Measurements from ENCODE around the gene NUMBL.
"Not testable (repeated sequence)": the region's sequence is repeated elsewhere in the genome, so short reads cannot be mapped to it uniquely, and the experiment has no call there.

NUMBL gene

DNA sequence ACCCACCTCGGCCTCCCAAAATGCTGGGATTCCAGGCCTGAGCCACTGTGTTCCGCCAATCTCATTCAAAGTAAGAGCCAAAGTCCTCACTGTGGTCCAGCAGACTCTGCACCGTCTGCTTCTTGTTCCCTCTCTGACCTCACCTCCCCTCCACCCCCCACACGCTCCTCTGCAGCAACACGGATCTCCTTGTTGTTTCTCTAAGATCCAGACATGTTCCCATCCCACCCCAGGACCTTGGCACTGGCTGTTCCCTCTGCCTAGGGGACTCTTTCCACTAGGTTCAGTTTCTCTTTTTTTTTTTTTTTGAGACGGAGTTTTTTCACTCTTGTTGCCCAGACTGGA is 50.8 kb downstream of the NUMBL start:
- in situ Hi-C loops (cut with MboI; ENCODE audit: low sequenced_read_pairs), result no loop called here

DNA sequence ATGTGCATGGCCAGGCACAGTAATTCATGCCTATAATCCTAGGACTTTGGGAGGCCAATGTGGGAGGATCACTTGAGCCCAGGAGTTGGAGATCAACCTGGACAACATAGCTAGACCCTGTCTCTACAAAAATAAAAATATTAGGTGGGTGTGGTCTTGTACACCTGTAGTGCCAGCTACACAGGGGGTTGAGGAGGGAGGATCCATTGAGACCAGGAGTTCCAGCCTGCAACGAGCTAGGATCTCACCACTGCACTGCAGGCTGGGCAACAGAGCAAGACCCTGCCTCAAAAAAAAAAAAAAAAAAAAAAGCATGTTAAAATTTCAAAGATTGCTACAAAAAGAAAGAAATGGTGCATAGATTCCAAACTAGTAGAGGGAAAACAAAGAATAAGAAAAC is 52.1 kb downstream of the NUMBL start:
- in situ Hi-C loops (cut with MboI; ENCODE audit: low sequenced_read_pairs), result no loop called here

DNA sequence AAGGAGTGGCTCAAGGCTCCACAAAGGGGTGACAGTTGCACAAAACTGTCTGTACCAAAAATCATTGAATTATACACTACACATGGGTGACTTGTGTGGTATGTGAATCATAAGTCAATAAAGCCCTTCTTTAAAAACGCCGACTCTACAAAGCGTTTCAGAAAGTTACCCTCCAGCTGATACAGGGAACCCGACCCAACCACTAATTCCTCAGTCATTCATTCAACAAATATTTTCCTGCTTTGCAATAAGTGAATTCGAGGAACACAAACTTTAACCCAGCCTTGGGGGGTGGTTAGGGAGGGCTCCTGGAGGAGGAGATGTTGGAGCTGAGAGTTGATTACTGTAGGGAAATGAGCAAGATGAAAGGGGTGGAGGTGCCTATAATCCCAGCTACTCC is 57.2 kb downstream of the NUMBL start:
- in situ Hi-C loops (cut with MboI; ENCODE audit: low sequenced_read_pairs), result no loop called here

DNA sequence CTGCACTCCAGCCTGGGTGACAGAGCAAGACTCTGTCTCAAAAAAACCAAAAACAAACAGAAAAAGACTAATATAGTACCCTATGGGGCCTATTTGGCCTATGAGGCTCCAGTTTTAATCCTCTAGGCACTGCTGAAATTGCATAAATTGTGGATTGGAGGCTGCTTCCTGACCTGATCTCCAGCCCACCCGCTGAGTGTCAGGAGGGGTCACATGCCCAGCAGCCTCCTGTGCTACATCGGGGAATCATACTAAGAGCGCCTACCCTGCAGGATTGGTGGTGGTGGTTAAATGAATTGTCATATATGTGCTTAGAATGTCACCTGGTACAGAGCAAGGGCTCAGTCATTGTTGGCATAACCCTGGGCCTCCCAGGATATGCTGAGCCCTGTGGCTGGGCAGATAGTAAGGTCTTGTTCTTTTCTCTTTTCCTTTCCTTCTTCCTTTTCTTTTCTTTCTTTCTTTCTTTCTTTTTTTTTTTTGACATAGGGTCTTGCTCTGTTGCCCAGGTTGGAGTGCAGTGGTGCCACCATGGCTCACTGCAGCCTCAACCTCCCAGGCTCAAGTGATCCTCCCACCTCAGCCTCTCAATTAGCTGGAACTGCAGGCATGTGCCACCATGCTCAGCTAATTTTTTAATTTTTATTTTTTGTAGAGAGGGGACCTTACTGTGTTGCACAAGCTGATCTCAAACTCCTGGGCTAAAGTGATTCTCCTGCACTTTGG is 58.0 kb downstream of the NUMBL start:
- in situ Hi-C loops (cut with MboI; ENCODE audit: low sequenced_read_pairs), result no loop called here

DNA sequence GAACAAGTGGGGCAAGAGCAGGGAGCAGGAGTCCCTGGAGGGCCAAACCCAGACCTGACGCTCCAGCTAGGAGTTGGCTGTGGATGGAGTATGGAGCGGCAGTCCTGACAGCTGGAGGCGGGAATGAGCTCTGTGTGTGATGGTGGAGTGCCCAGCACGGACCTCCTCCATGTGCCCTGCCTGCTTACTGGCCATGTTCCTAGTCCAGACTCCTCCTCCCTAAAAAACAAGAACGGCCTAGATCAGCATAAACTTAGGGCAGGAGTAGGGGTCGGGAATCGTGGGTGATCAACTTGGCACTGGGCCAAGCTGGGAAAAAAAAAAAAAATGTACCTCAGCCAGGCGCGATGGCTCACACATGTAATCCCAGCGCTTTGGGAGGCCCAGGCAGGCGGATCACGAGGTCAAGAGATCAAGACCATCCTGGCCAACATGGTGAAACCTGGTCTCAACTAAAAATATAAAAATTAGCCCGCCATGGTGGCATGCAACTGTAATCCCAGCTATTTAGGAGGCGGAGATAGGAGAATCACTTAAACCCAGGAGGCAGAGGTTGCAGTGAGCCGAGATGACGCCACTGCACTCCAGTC is 59.8 kb downstream of the NUMBL start:
- in situ Hi-C loops (cut with MboI; ENCODE audit: low sequenced_read_pairs), result no loop called here

DNA sequence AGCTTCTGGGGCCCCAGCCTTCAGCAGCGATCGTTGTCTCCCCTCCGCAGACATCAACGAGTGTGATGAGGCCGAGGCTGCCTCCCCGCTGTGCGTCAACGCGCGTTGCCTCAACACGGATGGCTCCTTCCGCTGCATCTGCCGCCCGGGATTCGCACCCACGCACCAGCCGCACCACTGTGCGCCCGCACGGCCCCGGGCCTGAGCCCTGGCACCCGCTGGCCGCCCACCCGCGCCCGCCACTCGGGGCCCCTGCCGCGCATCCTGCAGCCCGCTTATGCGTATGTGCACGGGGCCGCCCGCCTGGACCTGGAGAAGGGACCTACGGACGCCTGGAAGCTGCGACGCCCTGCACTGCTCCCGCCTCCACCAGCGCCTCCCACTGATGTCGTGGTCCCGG is 61.1 kb downstream of the NUMBL start:
- in situ Hi-C loops (cut with MboI; ENCODE audit: low sequenced_read_pairs), result no loop called here

DNA sequence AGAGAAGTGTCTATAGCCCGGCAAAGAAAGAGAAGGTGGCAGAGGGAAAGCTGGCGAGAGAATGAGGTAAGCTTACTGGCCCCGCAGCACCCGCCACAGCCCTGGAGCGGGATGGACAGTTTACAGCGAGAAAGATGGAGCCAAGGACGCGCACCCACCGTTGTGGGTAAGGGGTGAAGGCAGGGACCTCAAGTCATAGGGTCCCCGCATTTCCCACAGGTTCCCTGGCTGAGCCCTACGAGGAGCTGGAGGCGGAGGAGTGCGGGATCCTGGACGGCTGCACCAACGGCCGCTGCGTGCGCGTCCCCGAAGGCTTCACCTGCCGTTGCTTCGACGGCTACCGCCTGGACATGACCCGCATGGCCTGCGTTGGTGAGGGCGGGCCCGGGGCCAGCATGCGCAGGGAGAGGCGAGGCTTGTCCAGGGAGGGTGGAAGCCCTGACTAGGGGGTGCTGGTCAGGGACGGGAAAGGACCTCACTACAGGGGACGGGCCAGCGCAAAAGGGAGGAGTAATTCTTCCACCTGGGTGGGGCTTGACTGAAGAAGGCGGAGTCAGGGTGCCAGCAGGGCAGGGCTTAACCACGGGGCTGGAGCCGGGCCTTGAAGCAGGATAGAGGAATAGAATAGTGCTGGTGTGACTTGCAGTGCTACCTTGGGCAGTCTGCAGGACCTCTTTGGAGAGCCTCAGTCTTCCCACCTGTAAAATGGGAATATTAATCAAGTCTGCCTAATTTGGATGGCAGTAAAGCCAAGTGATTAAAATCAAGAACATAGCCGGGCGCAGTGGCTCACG is 62.8 kb downstream of the NUMBL start:
- in situ Hi-C loops (cut with MboI; ENCODE audit: low sequenced_read_pairs), result no loop called here

DNA sequence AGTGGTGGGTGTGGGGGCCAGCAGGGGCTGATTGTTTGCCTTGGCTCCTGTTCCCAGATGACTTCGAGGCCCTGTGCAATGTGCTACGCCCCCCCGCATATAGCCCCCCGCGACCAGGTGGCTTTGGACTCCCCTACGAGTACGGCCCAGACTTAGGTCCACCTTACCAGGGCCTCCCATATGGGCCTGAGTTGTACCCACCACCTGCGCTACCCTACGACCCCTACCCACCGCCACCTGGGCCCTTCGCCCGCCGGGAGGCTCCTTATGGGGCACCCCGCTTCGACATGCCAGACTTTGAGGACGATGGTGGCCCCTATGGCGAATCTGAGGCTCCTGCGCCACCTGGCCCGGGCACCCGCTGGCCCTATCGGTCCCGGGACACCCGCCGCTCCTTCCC is 63.5 kb downstream of the NUMBL start:
- in situ Hi-C loops (cut with MboI; ENCODE audit: low sequenced_read_pairs), result no loop called here

DNA sequence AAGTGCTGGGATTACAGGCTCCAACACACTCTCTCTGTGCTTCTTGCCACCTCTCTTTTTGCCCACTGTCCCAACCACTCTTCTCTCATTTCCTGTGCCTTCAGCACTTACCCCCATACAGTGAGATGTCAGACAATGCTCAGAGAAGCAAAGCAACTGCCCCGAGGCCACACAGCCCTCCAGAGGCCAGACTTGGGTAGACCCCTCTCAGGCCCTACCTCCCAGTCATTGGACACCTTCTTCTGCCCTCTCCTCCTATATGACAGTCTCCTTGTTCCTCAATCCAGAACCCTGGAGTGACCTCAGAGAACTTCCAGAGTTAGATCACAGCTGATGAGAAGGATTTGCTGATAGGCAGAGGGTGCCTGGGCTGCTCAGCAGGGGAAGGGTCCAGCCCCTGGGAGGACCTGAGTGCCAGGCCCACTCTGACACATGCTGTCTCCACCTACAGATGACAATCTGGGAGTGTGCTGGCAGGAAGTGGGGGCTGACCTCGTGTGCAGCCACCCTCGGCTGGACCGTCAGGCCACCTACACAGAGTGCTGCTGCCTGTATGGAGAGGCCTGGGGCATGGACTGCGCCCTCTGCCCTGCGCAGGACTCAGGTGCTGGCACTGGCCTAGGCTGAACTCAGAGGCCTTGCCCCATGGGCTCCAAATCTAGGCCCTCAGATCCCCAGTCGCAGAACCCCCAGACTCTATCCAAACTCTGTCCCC is 64.9 kb downstream of the NUMBL start:
- in situ Hi-C loops (cut with MboI; ENCODE audit: low sequenced_read_pairs), result no loop called here

DNA sequence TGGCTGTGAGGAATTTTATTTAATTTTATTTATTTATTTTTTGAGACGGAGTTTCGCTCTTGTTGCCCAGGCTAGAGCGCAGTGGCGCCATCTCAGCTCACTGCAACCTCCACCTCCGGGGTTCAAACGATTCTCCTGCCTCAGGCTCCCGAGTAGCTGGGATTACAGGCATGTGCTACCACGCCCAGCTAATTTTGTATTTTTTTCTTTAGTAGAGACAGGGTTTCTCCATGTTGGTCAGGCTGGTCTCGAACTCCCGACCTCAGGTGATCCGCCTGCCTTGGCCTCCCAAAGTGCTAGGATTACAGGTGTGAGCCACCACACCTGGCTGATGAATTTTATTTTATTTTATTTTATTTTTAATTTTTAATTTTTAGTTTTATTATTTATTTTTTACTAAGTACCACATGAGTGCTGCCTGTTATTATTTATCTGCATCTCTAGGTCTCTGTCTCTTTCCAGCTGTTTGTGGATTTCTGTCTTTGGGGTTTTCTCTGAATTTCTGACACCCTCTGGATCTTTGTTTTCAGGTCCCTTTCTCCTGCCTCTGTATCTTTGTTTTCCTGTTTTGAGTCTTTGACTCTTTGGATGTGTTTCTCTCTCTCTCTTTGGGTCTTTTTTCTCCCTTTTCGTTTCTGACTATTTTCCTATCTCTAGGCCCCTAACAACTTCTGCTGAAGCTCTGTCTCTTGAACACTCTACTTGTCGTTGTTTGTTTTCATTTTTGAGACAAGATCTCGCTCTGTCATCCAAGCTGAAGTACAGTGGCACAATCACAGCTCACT is 65.9 kb downstream of the NUMBL start:
- in situ Hi-C loops (cut with MboI; ENCODE audit: low sequenced_read_pairs), result not testable (repeated sequence)

DNA sequence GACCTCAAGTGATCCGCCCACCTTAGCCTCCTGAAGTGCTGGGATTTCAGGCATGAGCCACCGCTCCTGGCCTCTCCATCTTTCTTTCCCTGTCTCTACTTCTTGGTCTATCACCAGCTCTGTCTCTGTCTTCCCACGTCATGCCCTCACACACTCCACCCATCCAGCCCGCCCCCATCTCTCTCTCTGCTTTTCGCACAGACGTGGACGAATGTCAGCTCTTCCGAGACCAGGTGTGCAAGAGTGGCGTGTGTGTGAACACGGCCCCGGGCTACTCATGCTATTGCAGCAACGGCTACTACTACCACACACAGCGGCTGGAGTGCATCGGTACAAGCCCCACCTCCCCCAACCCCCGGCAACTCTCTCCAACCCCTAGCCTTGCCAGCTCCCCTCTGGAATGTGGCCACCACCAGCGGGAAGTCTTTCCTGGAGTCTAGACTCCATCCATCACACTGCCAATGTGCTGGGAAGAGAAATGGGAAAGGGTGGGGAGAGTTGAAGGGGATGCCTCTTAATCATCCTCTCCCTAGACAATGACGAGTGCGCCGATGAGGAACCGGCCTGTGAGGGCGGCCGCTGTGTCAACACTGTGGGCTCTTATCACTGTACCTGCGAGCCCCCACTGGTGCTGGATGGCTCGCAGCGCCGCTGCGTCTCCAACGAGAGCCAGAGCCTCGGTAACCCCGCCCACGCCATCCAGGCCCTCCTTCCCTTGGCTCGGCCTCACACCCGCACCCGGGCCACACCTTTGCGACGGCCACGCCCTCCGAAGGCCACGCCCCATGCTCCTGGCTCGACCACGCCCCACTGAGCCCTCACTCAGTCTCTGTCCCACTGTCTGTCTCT is 66.8 kb downstream of the NUMBL start:
- in situ Hi-C loops (cut with MboI; ENCODE audit: low sequenced_read_pairs), result no loop called here

DNA sequence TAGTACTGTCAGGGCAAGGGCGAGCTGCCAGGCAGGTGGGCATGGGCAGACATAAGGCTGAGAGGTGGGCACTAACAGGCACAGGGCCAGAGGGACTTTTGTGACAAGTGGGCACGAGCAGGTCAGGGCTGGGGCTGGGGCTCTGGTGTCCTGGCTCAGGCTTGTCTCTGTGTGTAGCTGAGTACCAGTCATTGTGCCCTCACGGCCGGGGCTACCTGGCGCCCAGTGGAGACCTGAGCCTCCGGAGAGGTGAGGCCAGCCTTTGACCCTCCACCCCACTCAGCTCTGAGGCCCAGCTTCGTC is 67.7 kb downstream of the NUMBL start:
- in situ Hi-C loops (cut with MboI; ENCODE audit: low sequenced_read_pairs), result no loop called here

DNA sequence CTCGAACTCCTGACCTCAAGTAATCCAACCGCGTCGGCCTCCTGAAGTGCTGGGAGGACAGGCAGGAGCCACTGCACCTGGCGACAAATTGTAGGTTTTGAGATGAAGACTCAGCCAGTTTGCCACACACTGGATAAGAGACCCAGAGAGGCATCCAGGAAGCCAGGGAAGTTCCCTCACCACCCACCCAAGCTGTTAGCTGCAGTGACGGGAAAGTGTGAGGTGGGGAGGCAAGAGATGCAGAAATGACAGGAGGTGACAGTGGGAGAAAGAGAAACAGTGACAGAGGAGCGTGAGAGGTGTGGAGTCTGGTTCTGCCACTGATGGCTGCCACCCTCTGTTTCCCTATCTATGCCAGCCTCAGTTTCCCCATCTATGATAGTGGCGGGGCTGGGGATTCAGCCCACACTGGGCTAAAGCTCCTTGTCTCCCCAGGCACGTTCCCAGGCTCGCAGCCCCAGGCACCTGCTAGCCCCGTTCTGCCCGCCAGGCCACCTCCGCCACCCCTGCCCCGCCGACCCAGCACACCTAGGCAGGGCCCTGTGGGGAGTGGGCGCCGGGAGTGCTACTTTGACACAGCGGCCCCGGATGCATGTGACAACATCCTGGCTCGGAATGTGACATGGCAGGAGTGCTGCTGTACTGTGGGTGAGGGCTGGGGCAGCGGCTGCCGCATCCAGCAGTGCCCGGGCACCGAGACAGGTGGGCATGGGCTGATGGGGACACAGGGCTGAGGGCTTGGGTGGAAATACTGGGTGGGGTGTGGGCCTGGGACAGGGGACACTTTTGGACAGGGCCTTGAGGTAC is 68.3 kb downstream of the NUMBL start:
- in situ Hi-C loops (cut with MboI; ENCODE audit: low sequenced_read_pairs), result no loop called here

DNA sequence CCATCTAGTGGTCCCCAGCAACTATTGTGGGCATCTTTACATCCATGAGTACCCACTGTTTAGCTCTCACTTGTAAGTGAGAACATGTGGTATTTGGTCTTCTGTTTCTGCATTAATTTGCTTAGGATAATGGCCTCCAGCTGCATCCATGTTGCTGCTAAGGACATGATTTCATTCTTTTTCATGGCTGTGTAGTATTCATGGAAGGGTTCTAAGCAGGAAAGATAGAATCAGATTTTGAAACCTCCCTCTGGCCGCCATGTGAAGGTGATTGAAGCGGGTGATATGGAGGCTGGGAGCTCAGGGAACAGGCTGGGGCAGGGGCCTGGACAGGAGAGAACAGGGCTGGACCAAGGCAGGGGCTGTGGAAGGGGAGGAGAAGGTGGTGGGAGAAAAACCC is 69.2 kb downstream of the NUMBL start:
- in situ Hi-C loops (cut with MboI; ENCODE audit: low sequenced_read_pairs), result no loop called here

DNA sequence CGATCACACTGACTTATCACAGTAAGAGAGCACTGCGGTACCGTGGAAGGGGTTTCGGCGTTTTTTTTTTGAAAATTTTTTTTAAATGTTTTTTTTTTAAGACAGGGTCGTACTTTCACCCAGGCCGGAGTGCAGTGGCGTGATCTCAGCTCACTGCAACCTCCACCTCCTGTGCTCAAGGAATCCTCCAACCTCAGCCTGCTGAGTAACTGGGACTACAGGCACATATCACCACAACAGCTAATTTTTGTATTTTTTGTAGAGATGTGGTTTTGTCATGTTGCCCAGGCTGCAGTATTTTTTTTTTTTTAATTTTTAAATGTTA is 70.3 kb downstream of the NUMBL start:
- in situ Hi-C loops (cut with MboI; ENCODE audit: low sequenced_read_pairs), result no loop called here

DNA sequence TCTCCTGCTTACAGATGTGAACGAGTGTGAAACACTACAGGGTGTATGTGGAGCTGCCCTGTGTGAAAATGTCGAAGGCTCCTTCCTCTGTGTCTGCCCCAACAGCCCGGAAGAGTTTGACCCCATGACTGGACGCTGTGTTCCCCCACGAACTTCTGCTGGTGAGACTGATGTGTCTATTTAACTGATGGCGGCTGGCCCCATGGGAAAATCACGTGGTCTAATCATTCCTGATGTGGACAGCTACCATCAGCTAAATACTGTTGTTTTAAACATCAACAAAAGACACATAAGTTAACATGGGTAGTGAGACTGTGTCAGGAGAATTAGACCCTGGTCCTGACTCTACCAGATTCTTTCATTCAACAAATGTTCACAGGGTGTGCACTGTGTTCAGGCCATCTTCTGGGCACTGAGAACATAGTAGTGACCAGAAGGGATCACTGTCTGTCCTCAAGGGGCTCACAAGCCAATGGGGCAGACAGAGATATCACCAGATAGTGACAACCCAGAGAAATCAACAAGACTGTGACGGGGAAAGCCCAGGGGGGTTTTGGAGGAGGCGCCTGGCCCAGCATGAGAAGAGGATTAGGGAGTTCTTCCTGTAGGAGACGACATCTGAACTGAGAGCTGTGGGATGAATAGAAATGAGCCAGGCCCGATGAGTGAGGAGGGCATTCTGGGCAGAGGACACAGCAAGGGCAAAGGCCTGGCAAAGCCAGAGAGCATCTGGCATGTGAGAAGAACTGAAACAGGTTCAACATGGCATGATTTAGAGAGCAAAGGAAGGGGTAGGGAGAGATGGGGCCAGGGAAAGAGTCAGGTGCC is 70.9 kb downstream of the NUMBL start:
- in situ Hi-C loops (cut with MboI; ENCODE audit: low sequenced_read_pairs), result no loop called here

DNA sequence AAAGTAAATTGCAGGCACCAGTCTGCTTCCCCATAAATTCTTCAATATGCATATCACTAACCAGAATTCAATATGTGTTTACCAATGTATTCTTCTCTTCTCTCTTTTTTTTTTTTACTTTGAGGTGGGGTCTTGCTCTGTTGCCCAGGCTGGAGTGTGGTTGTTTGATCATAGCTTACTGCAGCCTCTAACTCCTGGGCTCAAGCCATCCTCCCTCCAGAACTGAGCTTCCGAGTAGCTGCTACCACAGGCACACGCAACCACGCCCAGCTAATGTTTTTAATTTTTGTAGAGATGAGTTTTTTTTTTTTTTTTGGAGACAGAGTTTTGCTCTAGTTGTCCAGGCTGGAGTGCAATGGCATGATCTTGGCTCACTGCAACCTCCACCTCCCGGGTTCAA is 72.5 kb downstream of the NUMBL start:
- in situ Hi-C loops (cut with MboI; ENCODE audit: low sequenced_read_pairs), result no loop called here

DNA sequence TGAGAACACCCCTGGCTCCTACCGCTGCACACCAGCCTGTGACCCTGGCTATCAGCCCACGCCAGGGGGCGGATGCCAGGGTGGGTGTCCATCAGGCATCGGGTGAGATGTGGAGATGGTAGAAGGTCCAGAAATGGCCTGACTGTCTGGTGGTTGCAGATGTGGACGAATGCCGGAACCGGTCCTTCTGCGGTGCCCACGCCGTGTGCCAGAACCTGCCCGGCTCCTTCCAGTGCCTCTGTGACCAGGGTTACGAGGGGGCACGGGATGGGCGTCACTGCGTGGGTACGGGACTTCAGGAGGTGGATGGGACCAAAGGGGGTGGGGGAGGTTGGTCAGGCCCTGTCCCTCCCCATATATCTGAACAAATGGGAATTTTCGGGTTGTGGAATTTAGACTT is 73.5 kb downstream of the NUMBL start:
- in situ Hi-C loops (cut with MboI; ENCODE audit: low sequenced_read_pairs), result no loop called here

DNA sequence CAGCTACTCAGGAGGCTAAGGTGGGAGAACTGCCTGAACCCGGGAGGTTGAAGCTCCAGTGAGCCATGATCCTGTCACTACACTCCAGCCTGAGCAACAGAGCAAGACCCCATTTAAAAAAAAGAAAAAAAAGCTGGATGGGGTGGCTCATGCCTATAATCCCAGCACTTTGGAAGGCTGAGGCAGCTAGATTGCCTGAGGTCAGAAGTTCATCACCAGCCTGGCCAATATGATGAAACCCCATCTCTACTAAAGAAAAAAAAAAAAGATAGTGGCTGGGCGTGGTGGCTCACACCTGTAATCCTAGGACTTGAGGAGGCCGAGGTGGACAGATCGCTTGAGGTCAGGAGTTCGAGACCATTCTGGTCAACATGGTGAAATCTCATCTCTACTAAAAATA is 74.3 kb downstream of the NUMBL start:
- in situ Hi-C loops (cut with MboI; ENCODE audit: low sequenced_read_pairs), result no loop called here
